Thyroid gland (tissue), 4 donors: Measurements from ENCODE around the gene SRGAP1. TPM values are rescaled to one million over a fixed set of nuclear protein-coding genes. Genes with fewer than 3 reads are reported as not detected.

Experiments
- DNase-seq, 2 donors: peaks; one replicate each; pipeline ENCODE4 v3.0.0-alpha.2; 2019
- H3K27ac ChIP-seq, 3 donors: fragments of 200-600 bp; sonication (generic); 1 replicate in 2 of 3; 2 replicates in 1 of 3; pipeline ENCODE4 v1.5.1; 2016 to 2019; ENCODE audit warnings: mild to moderate bottlenecking in 1 of 3, moderate library complexity in 1 of 3
- H3K27me3 ChIP-seq: fragments of 200-600 bp; sonication (generic); one replicate; pipeline ENCODE4 v1.5.1; 2019
- H3K36me3 ChIP-seq, 2 donors: fragments of 200-600 bp; sonication (generic); one replicate each; pipeline ENCODE4 v1.5.1; 2016 to 2019
- H3K4me1 ChIP-seq, 2 donors: fragments of 200-600 bp; sonication (generic); one replicate each; pipeline ENCODE4 v1.5.1; 2017 to 2019
- H3K4me3 ChIP-seq, 3 donors: fragments of 200-600 bp; sonication (generic); replicated peaks in 1 of 3; 1 replicate in 2 of 3; 2 replicates in 1 of 3; pipeline ENCODE4 v1.5.1; 2016; ENCODE audit warnings: mild to moderate bottlenecking in 1 of 3
- H3K9me3 ChIP-seq: fragments of 200-600 bp; sonication (generic); one replicate; pipeline ENCODE4 v1.5.1; 2017
- POLR2A ChIP-seq, 2 donors: fragments of 450-650 bp; IDR thresholded peaks; one replicate each; pipeline ENCODE4 v1.6.1; 2017; ENCODE audit warnings: antibody characterized with exemption in 2 of 2, mild to moderate bottlenecking in 2 of 2, moderate library complexity in 1 of 2
- WGBS, 2 donors: methylation state at CpG; one replicate each; pipeline ENCODE4 v1.1.5; 2017; 5-methylcytosine and 5-hydroxymethylcytosine counted together
- intact Hi-C: fragments of 100-400 bp; cut with DNase I; formaldehyde crosslinking; loops from one replicate; pipeline ENCODE4 v1.15.1; 2023
- total RNA-seq, 4 donors: library from RNA; depleted of rRNA; stranded (reverse); fragments of >200 nt; gene quantifications; one replicate each; pipeline ENCODE4 v1.2.3, GENCODE V29; 2016
- TF ChIP-seq, protein P1 (sequence below), 6 experiments: fragments of 200-600 bp in 3 of 6; fragments of 450-650 bp in 3 of 6; sonication (generic) in 3 of 6; IDR thresholded peaks; one replicate each; pipeline ENCODE4 v1.5.1; 2016 to 2019; ENCODE audit warnings: antibody characterized with exemption in 6 of 6, mild to moderate bottlenecking in 2 of 6, inconsistent platforms in 1 of 6, moderate library complexity in 1 of 6

SRGAP1 gene
- total RNA-seq, 4 donors from 2014 or later = 14.1 to 26.3 (median 20.9) TPM

DNA sequence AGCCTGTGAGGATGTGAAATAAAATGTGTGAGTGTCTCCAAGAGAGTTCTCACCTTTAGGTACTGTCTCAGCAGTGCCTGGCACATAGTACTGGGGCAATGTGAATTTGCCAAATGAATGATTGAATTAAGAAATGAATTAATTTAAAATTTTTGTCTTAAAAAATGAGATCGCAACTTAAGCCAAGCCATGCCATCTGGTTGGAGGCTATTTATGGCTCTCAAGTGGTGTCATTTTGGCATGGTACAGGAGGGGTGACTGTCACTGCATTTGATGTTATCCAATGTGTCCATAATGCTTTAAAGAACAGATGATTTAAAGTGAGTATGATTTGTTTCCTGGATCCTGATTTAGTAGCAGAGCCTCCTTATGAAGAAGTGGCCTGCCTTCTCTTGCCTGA lies 80.3 kb downstream of the SRGAP1 start:
- 50 to 63% methylated on average over 1 of the region's 1 CpG for WGBS, 2 donors

DNA sequence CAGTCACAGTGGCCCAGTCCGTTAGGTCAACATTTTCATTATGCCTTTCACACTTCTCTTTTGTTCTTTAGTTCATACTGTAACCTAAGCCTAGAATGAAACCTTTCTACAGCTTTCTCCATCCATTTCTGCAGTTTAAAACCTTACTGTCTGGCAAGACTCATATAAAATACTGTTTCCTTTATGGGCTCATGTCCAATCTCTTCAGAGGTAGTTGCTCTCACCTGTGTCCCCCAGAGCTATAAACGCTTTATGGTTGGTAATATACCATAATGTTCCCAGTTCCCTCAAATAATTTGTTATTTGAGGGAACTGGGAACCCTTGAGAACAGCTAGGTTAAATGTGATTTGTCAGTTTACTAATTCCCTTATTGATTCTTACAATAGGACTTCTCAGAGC lies 83.0 kb downstream of the SRGAP1 start:
- TF ChIP-seq, protein P1, sequence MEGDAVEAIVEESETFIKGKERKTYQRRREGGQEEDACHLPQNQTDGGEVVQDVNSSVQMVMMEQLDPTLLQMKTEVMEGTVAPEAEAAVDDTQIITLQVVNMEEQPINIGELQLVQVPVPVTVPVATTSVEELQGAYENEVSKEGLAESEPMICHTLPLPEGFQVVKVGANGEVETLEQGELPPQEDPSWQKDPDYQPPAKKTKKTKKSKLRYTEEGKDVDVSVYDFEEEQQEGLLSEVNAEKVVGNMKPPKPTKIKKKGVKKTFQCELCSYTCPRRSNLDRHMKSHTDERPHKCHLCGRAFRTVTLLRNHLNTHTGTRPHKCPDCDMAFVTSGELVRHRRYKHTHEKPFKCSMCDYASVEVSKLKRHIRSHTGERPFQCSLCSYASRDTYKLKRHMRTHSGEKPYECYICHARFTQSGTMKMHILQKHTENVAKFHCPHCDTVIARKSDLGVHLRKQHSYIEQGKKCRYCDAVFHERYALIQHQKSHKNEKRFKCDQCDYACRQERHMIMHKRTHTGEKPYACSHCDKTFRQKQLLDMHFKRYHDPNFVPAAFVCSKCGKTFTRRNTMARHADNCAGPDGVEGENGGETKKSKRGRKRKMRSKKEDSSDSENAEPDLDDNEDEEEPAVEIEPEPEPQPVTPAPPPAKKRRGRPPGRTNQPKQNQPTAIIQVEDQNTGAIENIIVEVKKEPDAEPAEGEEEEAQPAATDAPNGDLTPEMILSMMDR (IDR thresholded peaks at IDR 0.05) = no peak
- TF ChIP-seq POLR2A (IDR thresholded peaks at IDR 0.05) = no peak
- Histone ChIP-seq H3K27ac (no peak overlapping the region), H3K9me3 (no peaks in the 10 kb centered on the region), H3K4me3 (no peak overlapping the region), H3K36me3 (no peaks in the 10 kb centered on the region), H3K4me1 (peaks cover 0 to 3% of the 10 kb centered on the region in 2 donors), H3K27me3 (no peaks in the 10 kb centered on the region)
- no peak for DNase-seq
- intact Hi-C loops = no loop called here
- WGBS, 2 donors = 95 to 96% methylated on average over 2 of the region's 2 CpGs

More for the DNA sequence above, 80.3 kb downstream of the SRGAP1 start:
- no peak for TF ChIP-seq POLR2A (IDR thresholded peaks at IDR 0.05)
- TF ChIP-seq, protein P1 (IDR thresholded peaks at IDR 0.05) = no peak
- intact Hi-C loops = no loop called here
- Histone ChIP-seq H3K9me3 (no peaks in the 10 kb centered on the region), H3K27me3 (no peaks in the 10 kb centered on the region), H3K27ac (no peak overlapping the region), H3K4me3 (no peak overlapping the region), H3K36me3 (no peaks in the 10 kb centered on the region), H3K4me1 (peaks cover 2 to 8% of the 10 kb centered on the region in 2 donors)
- DNase-seq = no peak

DNA sequence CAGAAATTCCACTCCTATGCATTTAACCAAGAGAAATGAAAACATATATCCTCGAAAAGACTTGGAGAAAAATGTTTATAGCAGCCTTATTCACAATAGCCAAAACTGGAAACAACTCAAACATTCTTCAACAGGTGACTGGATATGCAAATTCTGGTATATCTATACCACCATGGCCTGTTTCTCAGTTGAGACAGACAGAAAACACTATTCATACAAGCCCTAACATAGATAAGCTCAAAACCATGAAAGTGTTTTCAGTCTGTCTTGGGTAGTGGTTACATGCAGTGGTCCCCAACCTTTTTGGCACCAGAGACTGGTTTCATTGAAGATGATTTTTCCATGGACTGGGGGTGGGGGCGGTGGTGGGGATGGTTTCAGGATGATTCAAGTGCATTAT lies 83.8 kb downstream of the SRGAP1 start:
- Histone ChIP-seq H3K4me3 (no peak overlapping the region), H3K9me3 (no peaks in the 10 kb centered on the region), H3K4me1 (no peaks in the 10 kb centered on the region), H3K27me3 (no peaks in the 10 kb centered on the region), H3K36me3 (no peaks in the 10 kb centered on the region), H3K27ac (no peak overlapping the region)
- WGBS, 2 donors = 89 to 98% methylated on average over 2 of the region's 2 CpGs
- intact Hi-C loops = no loop called here
- TF ChIP-seq POLR2A (IDR thresholded peaks at IDR 0.05) = no peak
- DNase-seq = no peak

DNA sequence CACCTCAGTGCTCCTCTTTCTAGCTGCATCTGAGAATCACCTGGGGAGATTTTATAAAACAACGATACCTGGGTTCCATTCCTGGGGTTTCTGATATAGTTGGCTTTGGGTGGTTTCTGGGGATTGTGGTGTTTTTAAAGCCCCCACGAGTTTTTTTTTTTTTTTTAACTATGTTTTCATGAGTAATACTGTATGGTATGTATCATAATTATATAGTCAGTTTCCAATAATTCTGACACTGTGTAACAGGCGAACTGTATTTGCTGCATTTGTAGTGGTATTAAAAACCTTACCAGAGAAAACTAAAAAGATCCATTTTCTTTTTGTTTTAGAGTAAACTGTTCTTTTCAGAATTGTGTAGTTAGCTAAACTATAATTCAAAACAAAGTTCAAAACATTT lies 84.9 kb downstream of the SRGAP1 start:
- intact Hi-C loops = no loop called here
- no peak for DNase-seq
- H3K36me3 ChIP-seq = no peaks in the 10 kb centered on the region
- H3K4me1 ChIP-seq = no peaks in the 10 kb centered on the region
- WGBS, 2 donors = 87 to 92% methylated on average over 3 of the region's 3 CpGs
- H3K27me3 ChIP-seq = no peaks in the 10 kb centered on the region
- TF ChIP-seq POLR2A (IDR thresholded peaks at IDR 0.05) = no peak
- TF ChIP-seq, protein P1 (IDR thresholded peaks at IDR 0.05) = no peak
- no peaks in the 10 kb centered on the region for H3K9me3 ChIP-seq
- H3K4me3 ChIP-seq = no peak overlapping the region
- H3K27ac ChIP-seq = no peak overlapping the region

DNA sequence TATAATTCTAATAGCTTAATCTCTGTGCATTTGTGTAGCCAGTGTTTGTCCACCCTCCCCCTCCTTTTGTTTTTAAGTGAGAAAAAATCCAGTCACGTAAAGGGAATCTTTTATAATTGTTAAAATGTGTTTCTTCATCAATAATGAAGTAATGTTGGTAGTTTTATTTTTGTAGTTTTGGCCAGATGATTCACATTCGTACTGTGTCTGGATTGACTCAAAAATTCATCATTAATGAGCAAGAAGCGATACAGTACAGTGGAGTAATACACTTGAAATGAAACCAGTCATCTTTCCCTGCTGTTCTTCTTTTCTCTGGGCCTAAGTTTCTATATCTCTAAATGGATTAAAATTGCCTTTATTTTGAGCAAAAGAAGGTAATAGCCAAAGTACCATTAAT lies 86.5 kb downstream of the SRGAP1 start:
- Histone ChIP-seq H3K36me3 (no peaks in the 10 kb centered on the region), H3K4me1 (peaks cover 0 to 6% of the 10 kb centered on the region in 2 donors), H3K27ac (no peak overlapping the region), H3K4me3 (no peak overlapping the region), H3K27me3 (no peaks in the 10 kb centered on the region), H3K9me3 (no peaks in the 10 kb centered on the region)
- intact Hi-C loops = no loop called here
- DNase-seq = no peak
- WGBS, 2 donors = 81 to 89% methylated on average over 3 of the region's 3 CpGs
- TF ChIP-seq, protein P1 (IDR thresholded peaks at IDR 0.05) = no peak
- TF ChIP-seq POLR2A (IDR thresholded peaks at IDR 0.05) = no peak

DNA sequence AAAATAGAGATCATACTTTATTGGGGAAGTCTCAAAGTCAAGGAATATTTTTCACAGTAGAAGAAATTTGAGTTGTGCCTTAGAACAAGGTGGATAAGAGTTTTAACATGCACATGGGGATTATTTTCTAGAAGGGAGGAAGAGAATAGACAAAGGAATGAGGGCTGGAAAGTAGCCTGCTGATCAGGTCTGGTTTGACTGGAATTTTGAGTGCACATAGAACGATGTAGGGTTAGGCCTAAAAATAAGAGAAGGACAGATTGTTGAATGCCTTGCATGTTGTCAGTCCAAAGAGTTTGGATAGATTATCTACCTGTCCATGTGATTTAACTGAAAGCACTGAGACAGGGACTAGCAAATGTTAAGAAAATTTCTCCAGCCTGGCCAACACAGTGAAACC lies 87.2 kb downstream of the SRGAP1 start:
- 53 to 73% methylated on average over 1 of the region's 1 CpG for WGBS, 2 donors

More for the DNA sequence above, 87.2 kb downstream of the SRGAP1 start:
- Histone ChIP-seq H3K27me3 (no peaks in the 10 kb centered on the region), H3K27ac (no peak overlapping the region), H3K9me3 (no peaks in the 10 kb centered on the region), H3K4me3 (no peak overlapping the region), H3K4me1 (peaks cover 0 to 6% of the 10 kb centered on the region in 2 donors), H3K36me3 (no peaks in the 10 kb centered on the region)
- DNase-seq = no peak
- TF ChIP-seq, protein P1 (IDR thresholded peaks at IDR 0.05) = no peak
- no peak for TF ChIP-seq POLR2A (IDR thresholded peaks at IDR 0.05)
- intact Hi-C loops = no loop called here
